Large intestine (tissue), 3 donors: ENCODE measurements around the gene HPS4. TPM values are rescaled to one million over a fixed set of nuclear protein-coding genes. Genes with fewer than 3 reads are reported as not detected.

Source experiments
- DNase-seq, 2 donors: peaks; one replicate each; pipeline versions ENCODE4 v3.0.0 to v3.0.0-alpha.2; 2013
- H3K27ac ChIP-seq: one replicate; pipeline ENCODE4 v1.5.1; 2013; ENCODE audit warnings: low read length
- H3K27me3 ChIP-seq: 2 replicates; pipeline ENCODE4 v1.6.1; 2013; ENCODE audit warnings: low read length; ENCODE audit not compliant: control insufficient read depth, insufficient read depth
- H3K36me3 ChIP-seq: 2 replicates; pipeline ENCODE4 v1.6.1; 2013; ENCODE audit warnings: low read length; ENCODE audit not compliant: control insufficient read depth, insufficient read depth
- H3K4me1 ChIP-seq: one replicate; pipeline ENCODE4 v1.6.1; 2013; ENCODE audit warnings: low read length; ENCODE audit not compliant: control insufficient read depth, insufficient read depth
- H3K4me3 ChIP-seq: one replicate; pipeline ENCODE4 v1.5.1; 2013; ENCODE audit warnings: low read length
- H3K9me3 ChIP-seq: one replicate; pipeline ENCODE4 v1.6.1; 2013; ENCODE audit warnings: mild to moderate bottlenecking, low read depth, low read length, moderate library complexity; ENCODE audit not compliant: control insufficient read depth
- WGBS: methylation state at CpG from one replicate; pipeline ENCODE4 v1.1.5; 2013; ENCODE audit warnings: low lambda C conversion rate; ENCODE audit not compliant: insufficient coverage; 5-methylcytosine and 5-hydroxymethylcytosine counted together
- polyA plus RNA-seq: library from polyadenylated mRNA; unstranded; fragments of 120-200 nt; gene quantifications from one replicate; pipeline ENCODE4 v1.2.1, GENCODE V29; 2013

HPS4 gene
- polyA plus RNA-seq, 1 donor: 47.3 TPM

- Histone ChIP-seq H3K27me3 (no peaks in the 10 kb centered on the region), H3K4me3 (no peak overlapping the region), H3K4me1 (no peaks in the 10 kb centered on the region), H3K9me3 (no peaks in the 10 kb centered on the region), H3K27ac (no peak overlapping the region), H3K36me3 (peaks cover 89% of the 10 kb centered on the region)
- no peak for DNase-seq
- WGBS: no CpG with 5 or more reads among the region's 2 CpGs
Measured at GRCh38 chr22:26470807-26471206, 12.8 kb downstream of the HPS4 start.

- Histone ChIP-seq H3K27me3 (no peaks in the 10 kb centered on the region), H3K9me3 (no peaks in the 10 kb centered on the region), H3K4me1 (peaks cover 29% of the 10 kb centered on the region), H3K4me3 (no peak overlapping the region), H3K27ac (no peak overlapping the region), H3K36me3 (peaks cover 95% of the 10 kb centered on the region)
- 100% methylated on average over 1 of the region's 5 CpGs for WGBS
- DNase-seq: no peak
Measured at GRCh38 chr22:26466196-26466595, 17.4 kb downstream of the HPS4 start.

- H3K36me3 ChIP-seq: peaks cover 85% of the 10 kb centered on the region
- DNase-seq: no peak
- peak overlapping the region; percentile 87 for H3K27ac ChIP-seq
- H3K4me3 ChIP-seq: no peak overlapping the region
- no peaks in the 10 kb centered on the region for H3K9me3 ChIP-seq
- H3K27me3 ChIP-seq: no peaks in the 10 kb centered on the region
- peaks cover 30% of the 10 kb centered on the region for H3K4me1 ChIP-seq
- no CpG with 5 or more reads among the region's 7 CpGs for WGBS
Measured at GRCh38 chr22:26464312-26464711, 19.3 kb downstream of the HPS4 start.

GRCh38 chr22:26463688-26464087 lies 19.9 kb downstream of the HPS4 start:
- Histone ChIP-seq H3K4me3 (no peak overlapping the region), H3K27me3 (no peaks in the 10 kb centered on the region), H3K36me3 (peaks cover 82% of the 10 kb centered on the region), H3K4me1 (peaks cover 30% of the 10 kb centered on the region), H3K9me3 (no peaks in the 10 kb centered on the region), H3K27ac (peak overlapping the region; percentile 87)
- DNase-seq: no peak
- no CpG with 5 or more reads among the region's 9 CpGs for WGBS

GRCh38 chr22:26463101-26463661 lies 20.4 kb downstream of the HPS4 start:
- H3K36me3 ChIP-seq: peaks cover 80% of the 10 kb centered on the region
- H3K4me1 ChIP-seq: peaks cover 30% of the 10 kb centered on the region
- H3K27me3 ChIP-seq: no peaks in the 10 kb centered on the region
- H3K4me3 ChIP-seq: no peak overlapping the region
- WGBS: no CpG with 5 or more reads among the region's 10 CpGs
- no peaks in the 10 kb centered on the region for H3K9me3 ChIP-seq
- DNase-seq: peak; percentile 70 to 91
- peak overlapping the region; percentile 87 for H3K27ac ChIP-seq

- H3K4me1 ChIP-seq: peaks cover 30% of the 10 kb centered on the region
- peaks cover 81% of the 10 kb centered on the region for H3K36me3 ChIP-seq
- no CpG with 5 or more reads among the region's 3 CpGs for whole genome bisulfite sequencing
- no peak overlapping the region for H3K4me3 ChIP-seq
- DNase-seq: no peak
- peak overlapping the region; percentile 87 for H3K27ac ChIP-seq
- no peaks in the 10 kb centered on the region for H3K27me3 ChIP-seq
- H3K9me3 ChIP-seq: no peaks in the 10 kb centered on the region
Measured at GRCh38 chr22:26462641-26463040, 20.9 kb downstream of the HPS4 start.

- Histone ChIP-seq H3K4me1 (peaks cover 30% of the 10 kb centered on the region), H3K27ac (peak overlapping the region; percentile 87), H3K9me3 (no peaks in the 10 kb centered on the region), H3K4me3 (no peak overlapping the region), H3K36me3 (peaks cover 80% of the 10 kb centered on the region), H3K27me3 (no peaks in the 10 kb centered on the region)
- DNase-seq: no peak
- no CpG with 5 or more reads among the region's 5 CpGs for WGBS
Measured at GRCh38 chr22:26462051-26462450, 21.5 kb downstream of the HPS4 start.

GRCh38 chr22:26461188-26461810 lies 22.3 kb downstream of the HPS4 start:
- peaks cover 77% of the 10 kb centered on the region for H3K36me3 ChIP-seq

GRCh38 chr22:26460202-26460601 lies 23.4 kb downstream of the HPS4 start:
- Histone ChIP-seq H3K27ac (no peak overlapping the region), H3K9me3 (no peaks in the 10 kb centered on the region), H3K27me3 (no peaks in the 10 kb centered on the region), H3K36me3 (peaks cover 72% of the 10 kb centered on the region), H3K4me1 (peaks cover 30% of the 10 kb centered on the region), H3K4me3 (no peak overlapping the region)
- no CpG with 5 or more reads among the region's 6 CpGs for WGBS
- no peak for DNase-seq

More at GRCh38 chr22:26461188-26461810, 22.3 kb downstream of the HPS4 start:
- Histone ChIP-seq H3K27ac (peak overlapping the region; percentile 17), H3K9me3 (no peaks in the 10 kb centered on the region), H3K4me1 (peaks cover 30% of the 10 kb centered on the region), H3K4me3 (no peak overlapping the region), H3K27me3 (no peaks in the 10 kb centered on the region)
- DNase-seq: peak in 1 of 2 donors; percentile 49
- no CpG with 5 or more reads among the region's 3 CpGs for WGBS

GRCh38 chr22:26457661-26458272 lies 25.8 kb downstream of the HPS4 start:
- peaks cover 15% of the 10 kb centered on the region for H3K4me1 ChIP-seq
- WGBS: 100% methylated on average over 5 of the region's 26 CpGs
- no peaks in the 10 kb centered on the region for H3K9me3 ChIP-seq
- no peak overlapping the region for H3K27ac ChIP-seq
- no peak for DNase-seq
- no peak overlapping the region for H3K4me3 ChIP-seq
- peaks cover 64% of the 10 kb centered on the region for H3K36me3 ChIP-seq
- H3K27me3 ChIP-seq: no peaks in the 10 kb centered on the region
